GM12872 (cell line): ENCODE results near the gene DENND1A.

Experiments used
- CTCF ChIP-seq: IDR thresholded peaks from 3 replicates; pipeline ENCODE4 v1.5.1; 2011; ENCODE audit warnings: low read depth, mild to moderate bottlenecking, low read length, moderate library complexity; ENCODE audit not compliant: insufficient read depth

DENND1A gene

DNA sequence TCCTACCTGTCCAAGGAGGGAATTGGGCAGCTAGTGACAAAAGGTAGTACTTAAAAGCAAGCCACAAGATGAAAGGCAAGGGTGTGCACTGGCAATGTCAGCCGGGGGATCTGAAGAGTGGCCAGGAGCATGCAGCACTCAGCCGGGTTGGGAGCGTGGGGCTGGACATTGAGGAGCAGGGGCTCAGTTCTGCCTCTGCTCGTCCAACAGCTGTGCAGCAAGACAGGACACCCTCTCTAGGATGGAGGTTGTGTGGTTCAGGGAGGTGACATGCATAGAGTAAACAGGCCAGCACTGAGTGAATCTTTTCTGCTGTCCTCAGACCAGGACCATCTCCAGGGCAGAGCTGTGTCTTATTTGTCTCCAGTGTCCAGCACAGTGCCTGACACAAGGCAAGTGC is 338.6 kb downstream of the DENND1A start:
- TF ChIP-seq CTCF = no peak

DNA sequence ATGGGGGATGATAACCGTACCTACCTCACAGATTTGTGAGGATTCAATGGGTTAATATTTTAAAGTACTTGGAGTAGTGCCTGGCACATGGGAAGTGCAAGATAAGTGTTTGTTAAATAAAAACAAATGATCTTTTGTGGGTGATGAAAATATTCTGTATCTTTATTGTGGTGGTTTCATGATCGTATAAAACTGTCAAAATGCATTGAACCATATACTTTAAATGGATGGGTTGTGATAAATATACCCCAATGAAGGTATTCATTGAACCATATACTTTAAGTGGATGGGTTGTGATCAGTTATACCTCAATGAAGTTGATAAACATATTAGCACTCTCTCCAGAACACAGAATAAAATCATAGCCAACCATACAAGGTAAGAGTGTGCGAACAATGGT is 339.4 kb downstream of the DENND1A start:
- TF ChIP-seq CTCF = no peak

DNA sequence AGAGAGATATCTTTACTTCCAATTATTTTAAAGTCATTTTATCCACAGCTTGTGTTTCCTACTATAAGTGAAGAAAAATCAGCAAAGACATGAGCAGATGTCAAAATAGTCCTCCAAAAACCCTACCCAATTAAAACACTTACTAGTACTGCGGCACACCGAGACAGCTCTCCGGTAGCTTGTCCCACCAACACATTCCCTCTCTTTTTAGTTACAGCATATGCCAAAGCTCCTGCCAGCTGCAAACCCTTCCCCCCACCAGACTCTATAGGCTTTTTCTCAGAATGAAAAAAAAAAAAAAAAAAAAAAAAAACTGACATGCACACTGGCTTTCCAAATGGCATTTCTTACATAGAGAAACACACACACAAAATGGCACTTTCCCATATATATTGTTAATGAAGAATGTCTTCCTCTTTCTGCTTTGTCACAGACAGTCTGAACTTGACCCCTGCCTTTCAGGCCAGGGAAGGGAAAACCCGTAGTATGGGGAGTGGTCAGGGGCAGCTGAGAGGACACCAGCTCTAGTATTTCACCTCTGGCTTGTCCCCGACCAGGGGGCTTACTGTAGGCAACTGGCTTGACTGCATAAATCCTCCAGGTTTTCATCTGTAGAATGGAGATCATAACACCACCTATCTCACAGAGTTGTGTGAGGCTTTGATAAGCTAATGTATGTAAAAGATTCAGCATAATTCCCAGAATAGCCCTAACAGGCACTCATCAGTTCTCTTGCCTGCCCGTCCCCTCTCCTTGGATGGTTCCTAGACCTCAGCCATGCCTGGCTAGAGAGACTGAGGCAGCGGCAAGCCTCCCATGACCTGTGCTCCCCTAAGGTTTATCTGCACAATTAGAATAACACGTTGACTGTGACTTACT is 340.3 kb downstream of the DENND1A start:
- no peak for TF ChIP-seq CTCF

DNA sequence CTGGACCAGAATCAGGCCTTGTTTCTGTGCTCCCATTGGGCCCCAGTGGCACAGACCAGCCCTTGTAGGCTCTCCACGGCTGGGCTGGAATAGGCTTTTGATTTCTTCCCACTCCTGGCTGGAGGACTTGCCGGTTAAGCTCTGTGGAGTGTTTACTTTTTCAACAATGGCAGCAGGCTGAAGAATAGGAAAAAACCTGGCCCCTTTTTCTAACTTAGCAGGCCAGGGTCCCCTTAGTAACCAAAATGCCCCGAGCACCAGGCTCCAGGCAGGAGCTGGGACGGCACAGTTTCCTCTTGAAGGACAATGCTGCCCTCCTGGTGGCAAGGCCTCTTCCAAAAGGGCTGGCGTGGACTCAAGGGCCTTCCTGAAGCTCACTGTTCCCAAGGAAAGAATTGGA is 343.7 kb downstream of the DENND1A start:
- no peak for TF ChIP-seq CTCF

DNA sequence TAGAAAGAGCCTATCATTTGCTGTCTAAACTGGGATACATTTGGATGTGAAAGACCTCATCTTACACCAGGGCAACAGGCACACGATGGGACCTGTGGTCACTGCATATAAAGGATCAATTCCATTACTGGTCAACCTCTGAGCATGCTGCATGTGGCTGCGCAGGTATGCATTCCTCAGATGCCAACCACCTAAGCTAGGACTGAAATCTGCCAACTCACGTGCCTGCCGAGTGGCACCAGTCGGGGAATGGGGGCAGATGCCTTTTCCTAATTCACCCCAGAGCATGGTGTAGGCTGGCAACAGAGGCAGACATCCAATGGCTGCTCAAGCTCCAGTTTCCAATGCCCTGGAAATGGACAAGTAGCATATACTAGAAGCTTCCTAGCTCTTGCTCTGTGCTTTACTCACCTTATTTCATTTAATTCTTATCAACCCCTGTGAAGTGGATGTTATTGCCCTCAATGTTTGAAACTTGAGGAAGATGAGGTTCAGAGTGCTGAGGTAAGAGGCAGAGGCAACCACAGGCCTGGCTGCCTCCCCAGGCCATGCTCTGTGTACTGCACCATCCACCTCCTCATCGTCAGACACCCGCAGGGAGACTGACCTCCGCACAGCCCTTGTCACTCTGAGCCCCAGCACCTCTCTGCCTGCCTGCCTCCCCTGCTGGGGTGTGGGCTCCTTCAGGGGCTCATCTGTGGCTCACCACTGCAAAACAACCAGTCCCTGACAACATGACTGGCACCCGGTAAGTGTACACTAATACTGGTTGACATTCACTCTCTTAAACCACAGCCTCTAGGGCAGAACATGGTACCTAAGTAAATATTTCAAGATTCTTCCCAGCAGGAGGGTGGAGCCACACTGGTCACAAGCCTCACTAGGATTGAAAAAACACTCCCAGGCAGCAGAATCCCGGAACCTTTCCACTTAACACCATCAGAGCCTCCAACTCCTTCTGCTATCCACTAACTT is 345.4 kb downstream of the DENND1A start:
- no peak for TF ChIP-seq CTCF

- TF ChIP-seq CTCF = no peak
Observed at GRCh38 chr9:123583646-123584045, 346.3 kb downstream of the DENND1A start.

- TF ChIP-seq CTCF = no peak
Observed at GRCh38 chr9:123571240-123571639, 358.7 kb downstream of the DENND1A start.
